ENCODE measurements around the gene ENTPD6.

- TF ChIP-seq POLR2A (IDR thresholded peaks at IDR 0.05) (no peak), POLR2AphosphoS5 (IDR thresholded peaks at IDR 0.05) (no peak), EP300 (IDR thresholded peaks at IDR 0.05) (no peak)
- TF ChIP-seq, protein P1, sequence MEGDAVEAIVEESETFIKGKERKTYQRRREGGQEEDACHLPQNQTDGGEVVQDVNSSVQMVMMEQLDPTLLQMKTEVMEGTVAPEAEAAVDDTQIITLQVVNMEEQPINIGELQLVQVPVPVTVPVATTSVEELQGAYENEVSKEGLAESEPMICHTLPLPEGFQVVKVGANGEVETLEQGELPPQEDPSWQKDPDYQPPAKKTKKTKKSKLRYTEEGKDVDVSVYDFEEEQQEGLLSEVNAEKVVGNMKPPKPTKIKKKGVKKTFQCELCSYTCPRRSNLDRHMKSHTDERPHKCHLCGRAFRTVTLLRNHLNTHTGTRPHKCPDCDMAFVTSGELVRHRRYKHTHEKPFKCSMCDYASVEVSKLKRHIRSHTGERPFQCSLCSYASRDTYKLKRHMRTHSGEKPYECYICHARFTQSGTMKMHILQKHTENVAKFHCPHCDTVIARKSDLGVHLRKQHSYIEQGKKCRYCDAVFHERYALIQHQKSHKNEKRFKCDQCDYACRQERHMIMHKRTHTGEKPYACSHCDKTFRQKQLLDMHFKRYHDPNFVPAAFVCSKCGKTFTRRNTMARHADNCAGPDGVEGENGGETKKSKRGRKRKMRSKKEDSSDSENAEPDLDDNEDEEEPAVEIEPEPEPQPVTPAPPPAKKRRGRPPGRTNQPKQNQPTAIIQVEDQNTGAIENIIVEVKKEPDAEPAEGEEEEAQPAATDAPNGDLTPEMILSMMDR (IDR thresholded peaks at IDR 0.05), result no peak
Measured at GRCh38 chr20:25246182-25246999, 50.9 kb downstream of the ENTPD6 start.
